H1 (cell line): ENCODE measurements around the gene HRH2. TPM values are rescaled to one million over a fixed set of nuclear protein-coding genes. Genes with fewer than 3 reads are reported as not detected.
"Not testable (repeated sequence)": the region's sequence is repeated elsewhere in the genome, so short reads cannot be mapped to it uniquely, and the experiment has no call there.

Experiments used
- CTCF ChIA-PET: fragments of 300-600 bp; sonication (Branson Sonifier 250); formaldehyde crosslinking; loops from one replicate; lab custom pipeline; 2021; ENCODE audit not compliant: partially characterized antibody; lab: Charles Lee
- POLR2A ChIA-PET: fragments of 300-600 bp; sonication (Branson Sonifier 250); formaldehyde crosslinking; loops from one replicate; lab custom pipeline; 2021; ENCODE audit warnings: inconsistent platforms; ENCODE audit not compliant: partially characterized antibody; lab: Charles Lee
- DNase-seq, 2 experiments: peaks; one replicate each; pipeline versions ENCODE4 v3.0.0 to v3.0.0-alpha.2; 2010 to 2022; ENCODE audit warnings: low spot score in 2 of 2, low read depth in 1 of 2, mixed read lengths in 1 of 2
- FAIRE-seq: peaks from 2 replicates; lab custom pipeline; 2011; peaks lifted over from hg19 to GRCh38; lab: Jason Lieb, UNC
- H2AFZ ChIP-seq: 2 replicates; pipeline ENCODE4 v1.8.1; 2012; ENCODE audit warnings: low read length, inconsistent platforms
- H2AK5ac ChIP-seq: 2 replicates; pipeline ENCODE4 v1.6.1; 2013; ENCODE audit warnings: low read depth, low read length
- H2BK120ac ChIP-seq: replicated peaks from 2 replicates; pipeline ENCODE3; 2013; ENCODE audit warnings: low read depth, low read length, inconsistent platforms
- H2BK12ac ChIP-seq: 2 replicates; pipeline ENCODE4 v1.6.1; 2013; ENCODE audit warnings: low read depth, low read length
- H2BK15ac ChIP-seq: 2 replicates; pipeline ENCODE4 v1.6.1; 2013; ENCODE audit warnings: low read length
- H2BK20ac ChIP-seq: 2 replicates; pipeline ENCODE4 v1.6.1; 2013; ENCODE audit warnings: low read length
- H2BK5ac ChIP-seq: 2 replicates; pipeline ENCODE4 v1.6.1; 2013; ENCODE audit warnings: low read depth, low read length
- H3K14ac ChIP-seq: 2 replicates; pipeline ENCODE4 v1.6.1; 2013; ENCODE audit warnings: inconsistent platforms; ENCODE audit not compliant: insufficient read length
- H3K18ac ChIP-seq: 2 replicates; pipeline ENCODE4 v1.6.1; 2013; ENCODE audit warnings: low read length; ENCODE audit errors: extremely low read depth
- H3K23ac ChIP-seq: 2 replicates; pipeline ENCODE4 v1.6.1; 2013; ENCODE audit warnings: inconsistent platforms; ENCODE audit not compliant: insufficient read length
- H3K23me2 ChIP-seq: 2 replicates; pipeline ENCODE4 v1.6.1; 2013; ENCODE audit warnings: low read depth, low read length
- H3K27ac ChIP-seq: 2 replicates; pipeline ENCODE4 v1.6.1; 2011; ENCODE audit warnings: low read depth, low read length, inconsistent platforms
- H3K27me3 ChIP-seq, 4 experiments: replicated peaks in 1 of 4; 1 replicate in 1 of 4; 2 replicates in 3 of 4; pipeline versions ENCODE4 v1.6.1 to v1.8.1; 2011 to 2013; ENCODE audit warnings: low read length in 3 of 4, mild to moderate bottlenecking in 3 of 4, inconsistent platforms in 2 of 4, mixed read lengths in 2 of 4, moderate library complexity in 1 of 4; ENCODE audit not compliant: control insufficient read depth in 3 of 4, insufficient read depth in 3 of 4; ENCODE audit errors: extremely low read depth in 1 of 4
- H3K36me3 ChIP-seq, 4 experiments: 2 replicates each; pipeline versions ENCODE4 v1.6.1 to v1.8.1; 2011 to 2013; ENCODE audit warnings: mild to moderate bottlenecking in 4 of 4, low read length in 3 of 4, moderate library complexity in 2 of 4, control low read depth in 1 of 4, inconsistent platforms in 1 of 4; ENCODE audit not compliant: insufficient read depth in 4 of 4, control insufficient read depth in 2 of 4
- H3K4ac ChIP-seq: replicated peaks from 2 replicates; pipeline ENCODE3; 2013; ENCODE audit warnings: low read length, low read depth, mixed read lengths, inconsistent platforms; ENCODE audit not compliant: insufficient read length
- H3K4me1 ChIP-seq, 4 experiments: replicated peaks in 1 of 4; 1 replicate in 1 of 4; 2 replicates in 3 of 4; pipeline versions ENCODE4 v1.6.1 to v1.8.1; 2011 to 2013; ENCODE audit warnings: low read length in 3 of 4, inconsistent platforms in 2 of 4, mixed read lengths in 1 of 4; ENCODE audit not compliant: insufficient read depth in 4 of 4, control insufficient read depth in 3 of 4
- H3K4me2 ChIP-seq, 2 experiments: 2 replicates each; pipeline versions ENCODE4 v1.6.1 to v1.8.1; 2011 to 2013; ENCODE audit warnings: low read depth in 2 of 2, low read length in 2 of 2, control low read depth in 1 of 2, inconsistent platforms in 1 of 2, mild to moderate bottlenecking in 1 of 2; ENCODE audit not compliant: insufficient read depth in 1 of 2
- H3K4me3 ChIP-seq, 4 experiments: fragments of 200-600, 300-600 bp in 1 of 4; sonication (generic), shearing (Covaris generic), sonication (Bioruptor Twin) in 1 of 4; 2 replicates each; pipeline versions ENCODE4 v1.5.1 to v1.8.1; 2011 to 2016; ENCODE audit warnings: low read length in 4 of 4, low read depth in 3 of 4, control low read depth in 2 of 4, inconsistent platforms in 2 of 4, mild to moderate bottlenecking in 2 of 4, mixed read lengths in 1 of 4, moderate library complexity in 1 of 4; ENCODE audit not compliant: insufficient read depth in 2 of 4; ENCODE audit errors: extremely low read depth in 1 of 4
- H3K56ac ChIP-seq: replicated peaks from 2 replicates; pipeline ENCODE3; 2013; ENCODE audit warnings: low read depth, mild to moderate bottlenecking, mixed read lengths, low read length, inconsistent platforms; ENCODE audit not compliant: insufficient read length
- H3K79me1 ChIP-seq: 2 replicates; pipeline ENCODE4 v1.6.1; 2013; ENCODE audit warnings: low read depth, low read length, control low read depth
- H3K79me2 ChIP-seq, 2 experiments: 2 replicates each; pipeline versions ENCODE4 v1.6.1 to v1.8.1; 2012 to 2013; ENCODE audit warnings: low read length in 2 of 2, mild to moderate bottlenecking in 2 of 2, inconsistent platforms in 1 of 2; ENCODE audit not compliant: insufficient read depth in 2 of 2, control insufficient read depth in 1 of 2
- H3K9ac ChIP-seq, 4 experiments: replicated peaks in 1 of 4; 1 replicate in 1 of 4; 2 replicates in 3 of 4; pipeline versions ENCODE4 v1.6.1 to v1.8.1; 2011 to 2013; ENCODE audit warnings: low read depth in 3 of 4, low read length in 3 of 4, control low read depth in 2 of 4, mild to moderate bottlenecking in 2 of 4, moderate library complexity in 2 of 4, inconsistent platforms in 1 of 4; ENCODE audit errors: extremely low read depth in 1 of 4
- H3K9me3 ChIP-seq, 2 experiments: 2 replicates each; pipeline versions ENCODE4 v1.6.1 to v1.8.1; 2012 to 2013; ENCODE audit warnings: mild to moderate bottlenecking in 2 of 2, moderate library complexity in 2 of 2, control low read depth in 1 of 2, inconsistent platforms in 1 of 2, low read depth in 1 of 2, low read length in 1 of 2, mixed read lengths in 1 of 2; ENCODE audit not compliant: insufficient read depth in 2 of 2
- H4K20me1 ChIP-seq, 2 experiments: replicated peaks in 1 of 2; 2 replicates each; pipeline versions ENCODE3 to v1.8.1; 2011 to 2013; ENCODE audit warnings: inconsistent platforms in 2 of 2, low read length in 2 of 2, mild to moderate bottlenecking in 1 of 2; ENCODE audit not compliant: insufficient read depth in 2 of 2, control insufficient read depth in 1 of 2
- H4K5ac ChIP-seq: 2 replicates; pipeline ENCODE4 v1.6.1; 2013; ENCODE audit warnings: low read length, low read depth, mixed read lengths, inconsistent platforms; ENCODE audit not compliant: insufficient read length
- H4K8ac ChIP-seq: 2 replicates; pipeline ENCODE4 v1.8.0; 2013; ENCODE audit warnings: mild to moderate bottlenecking, moderate library complexity, low read length, inconsistent platforms; ENCODE audit not compliant: insufficient read depth; ENCODE audit errors: extremely low read depth
- H4K91ac ChIP-seq: replicated peaks from 2 replicates; pipeline ENCODE3; 2013; ENCODE audit warnings: low read length, mixed read lengths, inconsistent platforms; ENCODE audit not compliant: insufficient read length
- polyA plus RNA-seq, 7 experiments: library from polyadenylated mRNA; depleted of rRNA in 3 of 7; stranded (reverse) in 5 of 7; unstranded in 2 of 7; fragments of >200 nt in 5 of 7; fragments of 200-250 nt in 2 of 7; gene quantifications; 1 replicate in 5 of 7; 2 replicates in 1 of 7; 4 replicates in 1 of 7; pipeline versions ENCODE4 v1.2.1 to v1.2.3, GENCODE V29; 2011 to 2013; ENCODE audit warnings: missing spikeins in 2 of 7, mixed read lengths in 2 of 7
- total RNA-seq: library from RNA; stranded (reverse); fragmentation: NEBNext Ultra II Directional; extraction: Animal tissue kit (Norgen Biotek cat#: 25700); gene quantifications from 2 replicates; pipeline ENCODE4 v1.2.1, GENCODE V29; 2021

The HRH2 gene
- total and polyA plus RNA-seq, 2 of the 8 experiments (the other 6 are each of a cell fraction or from before 2014, with no cell fraction given) = 7.8 to 8.1 TPM

DNA sequence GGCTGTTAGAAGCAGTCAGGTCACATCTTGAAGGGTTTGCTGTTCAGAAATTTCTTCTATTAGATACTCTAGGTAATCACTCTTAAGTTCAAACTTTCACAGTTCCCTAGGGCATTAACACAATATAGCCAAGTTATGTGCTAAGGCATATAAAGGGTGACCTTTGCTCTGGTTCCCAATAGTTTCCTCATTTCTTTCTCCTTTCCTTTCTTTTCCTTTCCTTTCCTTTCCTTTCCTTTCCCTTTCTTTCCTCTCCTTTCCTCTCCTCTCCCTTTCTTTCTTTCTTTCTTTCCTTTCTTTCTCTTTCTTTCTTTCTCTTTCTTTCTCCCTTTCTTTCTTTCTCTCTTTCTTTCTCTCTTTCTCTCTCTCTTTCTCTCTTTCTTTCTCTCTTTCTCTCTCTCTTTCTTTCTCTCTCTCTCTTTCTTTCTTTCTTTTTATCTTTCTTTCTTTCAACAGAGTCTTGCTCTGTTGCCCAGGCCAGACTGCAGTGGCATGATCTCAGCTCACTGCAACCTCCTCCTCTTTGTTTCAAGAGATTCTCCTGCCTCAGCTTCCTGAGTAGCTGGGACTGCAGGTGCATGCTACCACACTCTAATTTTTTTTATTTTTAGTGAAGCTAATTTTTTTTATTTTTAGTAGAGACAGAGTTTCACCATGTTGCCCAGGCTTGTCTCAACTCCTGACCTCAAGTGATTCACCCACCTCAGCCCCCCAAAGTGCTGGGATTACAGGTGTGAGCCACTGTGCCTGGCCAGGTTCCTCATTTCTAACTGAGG is 7.3 kb upstream of the HRH2 start:
- not testable (repeated sequence) for H3K18ac ChIP-seq, H4K91ac ChIP-seq, H2BK12ac ChIP-seq, H2BK15ac ChIP-seq, H2BK120ac ChIP-seq, H3K79me2 ChIP-seq, FAIRE-seq, H4K8ac ChIP-seq, DNase-seq, H3K36me3 ChIP-seq, H4K20me1 ChIP-seq, H3K4me3 ChIP-seq, H2BK20ac ChIP-seq, H4K5ac ChIP-seq, H3K23me2 ChIP-seq, H3K79me1 ChIP-seq, H3K4ac ChIP-seq, H3K14ac ChIP-seq, H3K56ac ChIP-seq, H3K4me2 ChIP-seq, H3K23ac ChIP-seq, H2AK5ac ChIP-seq, H3K9ac ChIP-seq, H3K27me3 ChIP-seq, H2BK5ac ChIP-seq, H3K4me1 ChIP-seq, H3K27ac ChIP-seq, H2AFZ ChIP-seq
- H3K9me3 ChIP-seq = peaks cover 31 to 38% of the 10 kb centered on the region in 2 experiments
- CTCF ChIA-PET = interaction anchor here (1.0 kb wide), 1 partner anchor 117 kb away, joined by 4 read pairs; no protein-coding TSS in a partner anchor
- POLR2A ChIA-PET = interaction anchor here (0.6 to 1.2 kb wide), 3 partner anchors 10 to 13 kb away, joined by 3 to 4 read pairs (median 3); no protein-coding TSS in a partner anchor
